ENCODE measurements around the gene ZSWIM9.

DNA sequence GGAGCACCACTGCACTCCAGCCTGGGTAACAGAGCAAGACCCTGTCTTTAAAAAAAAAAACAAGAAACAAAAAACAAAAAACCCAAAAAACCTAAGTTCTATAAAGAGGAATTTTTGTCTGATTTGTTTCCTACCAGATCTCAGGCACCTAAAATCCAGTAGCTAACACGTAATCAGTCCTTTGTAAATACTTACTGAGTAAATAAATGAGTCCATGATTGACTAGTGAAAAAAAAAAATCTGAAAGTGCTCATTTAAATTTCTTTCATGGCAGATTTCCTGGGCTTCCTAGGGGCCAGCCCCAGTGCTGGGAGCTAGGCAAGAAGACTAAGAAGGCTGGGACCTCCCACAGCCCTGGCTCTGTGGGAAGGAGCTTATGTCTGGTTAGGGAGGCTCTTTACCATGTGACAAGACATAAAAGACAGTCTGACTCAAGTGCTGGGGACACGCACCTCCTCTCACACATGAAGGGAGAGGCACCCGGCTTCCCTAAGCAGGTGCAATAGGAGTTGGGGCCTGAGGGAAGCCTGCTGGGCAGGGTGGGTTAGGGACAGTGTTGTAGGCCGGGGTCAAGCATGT, 22.8 kb upstream of the ZSWIM9 start:
- TF ChIP-seq CTCF (IDR thresholded peaks at IDR 0.05; ENCODE audit: poor library complexity, severe bottlenecking) (no peak), POLR2AphosphoS5 (IDR thresholded peaks at IDR 0.05) (no peak), EP300 (conservative IDR thresholded peaks at IDR 0.05; ENCODE audit: poor library complexity, severe bottlenecking) (no peak), TAF1 (IDR thresholded peaks at IDR 0.05; ENCODE audit: low read depth) (no peak), EZH2 (IDR thresholded peaks at IDR 0.05; ENCODE audit: borderline replicate concordance, insufficient read depth, low read length, poor library complexity, severe bottlenecking) (no peak), RAD21 (conservative IDR thresholded peaks at IDR 0.05) (no peak)
